ENCODE data around the gene RIC1.
"Not testable (repeated sequence)": the region's sequence is repeated elsewhere in the genome, so short reads cannot be mapped to it uniquely, and the experiment has no call there.

The RIC1 gene

GRCh38 chr9:5639816-5640215, 10.9 kb downstream of the RIC1 start:
- H3K9me3 ChIP-seq (ENCODE audit: control insufficient read depth in 2 of 2, low read length in 2 of 2) = peaks cover 4 to 5% of the 10 kb centered on the region in 2 donors
- H3K9ac ChIP-seq (ENCODE audit: low read length in 2 of 2) = no peak overlapping the region
- H3K36me3 ChIP-seq (ENCODE audit: control insufficient read depth in 2 of 2, insufficient read depth in 2 of 2, low read length in 2 of 2) = no peaks in the 10 kb centered on the region

GRCh38 chr9:5642170-5642569, 13.3 kb downstream of the RIC1 start:
- no peak overlapping the region for H3K27ac ChIP-seq (ENCODE audit: low read length)
- no peak overlapping the region for H3K9ac ChIP-seq (ENCODE audit: low read length in 2 of 2)
- no peaks in the 10 kb centered on the region for H3K36me3 ChIP-seq (ENCODE audit: control insufficient read depth in 2 of 2, insufficient read depth in 2 of 2, low read length in 2 of 2)
- H3K9me3 ChIP-seq (ENCODE audit: control insufficient read depth in 2 of 2, low read length in 2 of 2) = no peaks in the 10 kb centered on the region
- no peak overlapping the region for H3K4me3 ChIP-seq (ENCODE audit: low read length in 2 of 2)
- H3K4me1 ChIP-seq (ENCODE audit: control insufficient read depth, insufficient read depth, low read length) = no peaks in the 10 kb centered on the region
- H3K27me3 ChIP-seq (ENCODE audit: control insufficient read depth in 1 of 2, insufficient read depth in 2 of 2, low read length in 2 of 2) = no peaks in the 10 kb centered on the region

More at GRCh38 chr9:5639816-5640215, 10.9 kb downstream of the RIC1 start:
- Histone ChIP-seq H3K4me3 (ENCODE audit: low read length in 2 of 2) (no peak overlapping the region), H3K27ac (ENCODE audit: low read length) (no peak overlapping the region), H3K4me1 (ENCODE audit: control insufficient read depth, insufficient read depth, low read length) (no peaks in the 10 kb centered on the region), H3K27me3 (ENCODE audit: control insufficient read depth in 1 of 2, insufficient read depth in 2 of 2, low read length in 2 of 2) (no peaks in the 10 kb centered on the region)

GRCh38 chr9:5643005-5643624, 14.2 kb downstream of the RIC1 start:
- Histone ChIP-seq H3K9me3 (ENCODE audit: control insufficient read depth in 2 of 2, low read length in 2 of 2) (no peaks in the 10 kb centered on the region), H3K27ac (ENCODE audit: low read length) (no peak overlapping the region), H3K36me3 (ENCODE audit: control insufficient read depth in 2 of 2, insufficient read depth in 2 of 2, low read length in 2 of 2) (no peaks in the 10 kb centered on the region), H3K9ac (ENCODE audit: low read length in 2 of 2) (no peak overlapping the region), H3K27me3 (ENCODE audit: control insufficient read depth in 1 of 2, insufficient read depth in 2 of 2, low read length in 2 of 2) (no peaks in the 10 kb centered on the region), H3K4me1 (ENCODE audit: control insufficient read depth, insufficient read depth, low read length) (no peaks in the 10 kb centered on the region), H3K4me3 (ENCODE audit: low read length in 2 of 2) (no peak overlapping the region)

- Histone ChIP-seq H3K27ac (ENCODE audit: low read length) (no peak overlapping the region), H3K4me1 (ENCODE audit: control insufficient read depth, insufficient read depth, low read length) (no peaks in the 10 kb centered on the region), H3K27me3 (ENCODE audit: control insufficient read depth in 1 of 2, insufficient read depth in 2 of 2, low read length in 2 of 2) (no peaks in the 10 kb centered on the region), H3K4me3 (ENCODE audit: low read length in 2 of 2) (no peak overlapping the region), H3K36me3 (ENCODE audit: control insufficient read depth in 2 of 2, insufficient read depth in 2 of 2, low read length in 2 of 2) (peaks cover 0 to 2% of the 10 kb centered on the region in 2 donors), H3K9ac (ENCODE audit: low read length in 2 of 2) (no peak overlapping the region), H3K9me3 (ENCODE audit: control insufficient read depth in 2 of 2, low read length in 2 of 2) (no peaks in the 10 kb centered on the region)
These were observed 15.6 kb downstream of the RIC1 start for GRCh38 chr9:5644501-5644900.

- Histone ChIP-seq H3K27ac (ENCODE audit: low read length) (no peak overlapping the region), H3K36me3 (ENCODE audit: control insufficient read depth in 2 of 2, insufficient read depth in 2 of 2, low read length in 2 of 2) (peaks cover 0 to 2% of the 10 kb centered on the region in 2 donors), H3K9ac (ENCODE audit: low read length in 2 of 2) (no peak overlapping the region), H3K9me3 (ENCODE audit: control insufficient read depth in 2 of 2, low read length in 2 of 2) (no peaks in the 10 kb centered on the region), H3K4me3 (ENCODE audit: low read length in 2 of 2) (no peak overlapping the region), H3K27me3 (ENCODE audit: control insufficient read depth in 1 of 2, insufficient read depth in 2 of 2, low read length in 2 of 2) (no peaks in the 10 kb centered on the region), H3K4me1 (ENCODE audit: control insufficient read depth, insufficient read depth, low read length) (no peaks in the 10 kb centered on the region)
These were observed 17.2 kb downstream of the RIC1 start for GRCh38 chr9:5646116-5646515.

DNA sequence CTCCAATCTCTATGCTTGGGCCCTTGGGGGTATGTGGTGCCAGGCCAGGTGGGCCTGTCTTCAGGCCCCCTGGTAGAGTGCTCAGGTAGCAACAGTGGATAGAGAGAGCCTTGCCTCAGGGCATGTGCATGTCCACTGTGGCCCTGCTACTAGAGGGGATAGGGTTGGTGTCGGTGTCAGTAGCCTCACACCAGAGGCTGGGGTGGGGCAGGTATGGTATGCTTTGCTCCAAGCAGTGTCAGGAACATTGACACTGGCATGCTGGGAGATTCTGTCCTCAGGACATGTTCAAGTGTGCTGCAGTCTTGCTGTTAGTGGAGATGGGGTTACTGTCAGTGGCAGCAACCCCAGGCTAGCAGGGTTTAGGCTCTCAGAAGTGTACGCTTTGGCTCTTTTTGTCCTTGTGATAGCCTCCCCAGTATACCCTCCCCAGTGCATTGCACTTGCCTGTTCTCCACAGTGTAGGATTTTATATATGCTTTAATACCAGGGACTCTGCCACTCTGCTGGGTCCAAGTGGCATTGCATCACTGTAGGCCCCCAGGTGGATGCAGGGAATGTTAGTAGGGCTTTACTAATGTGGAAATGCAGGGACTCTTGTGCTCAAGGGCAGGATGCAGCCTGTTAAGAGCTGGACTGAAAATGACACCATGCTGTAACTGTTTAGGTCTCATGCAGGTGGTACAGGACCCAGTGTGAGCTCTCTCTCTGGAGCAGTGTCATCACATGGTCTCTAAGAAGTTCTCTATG, 21.6 kb downstream of the RIC1 start:
- H3K4me3 ChIP-seq (ENCODE audit: low read length in 2 of 2) = no peak overlapping the region

GRCh38 chr9:5651246-5651645, 22.3 kb downstream of the RIC1 start:
- H3K27ac ChIP-seq (ENCODE audit: low read length) = no peak overlapping the region
- H3K36me3 ChIP-seq (ENCODE audit: control insufficient read depth in 2 of 2, insufficient read depth in 2 of 2, low read length in 2 of 2) = peaks cover 0 to 2% of the 10 kb centered on the region in 2 donors
- H3K9ac ChIP-seq (ENCODE audit: low read length in 2 of 2) = no peak overlapping the region
- no peaks in the 10 kb centered on the region for H3K4me1 ChIP-seq (ENCODE audit: control insufficient read depth, insufficient read depth, low read length)
- H3K4me3 ChIP-seq (ENCODE audit: low read length in 2 of 2) = no peak overlapping the region
- no peaks in the 10 kb centered on the region for H3K27me3 ChIP-seq (ENCODE audit: control insufficient read depth in 1 of 2, insufficient read depth in 2 of 2, low read length in 2 of 2)
- no peaks in the 10 kb centered on the region for H3K9me3 ChIP-seq (ENCODE audit: control insufficient read depth in 2 of 2, low read length in 2 of 2)

More for the DNA sequence above, 21.6 kb downstream of the RIC1 start:
- Histone ChIP-seq H3K9me3 (ENCODE audit: control insufficient read depth in 2 of 2, low read length in 2 of 2) (no peaks in the 10 kb centered on the region), H3K27me3 (ENCODE audit: control insufficient read depth in 1 of 2, insufficient read depth in 2 of 2, low read length in 2 of 2) (no peaks in the 10 kb centered on the region), H3K27ac (ENCODE audit: low read length) (no peak overlapping the region), H3K4me1 (ENCODE audit: control insufficient read depth, insufficient read depth, low read length) (no peaks in the 10 kb centered on the region), H3K36me3 (ENCODE audit: control insufficient read depth in 2 of 2, insufficient read depth in 2 of 2, low read length in 2 of 2) (peaks cover 0 to 2% of the 10 kb centered on the region in 2 donors), H3K9ac (ENCODE audit: low read length in 2 of 2) (no peak overlapping the region)

- H3K27me3 ChIP-seq (ENCODE audit: control insufficient read depth in 1 of 2, insufficient read depth in 2 of 2, low read length in 2 of 2) = no peaks in the 10 kb centered on the region
- H3K9me3 ChIP-seq (ENCODE audit: control insufficient read depth in 2 of 2, low read length in 2 of 2) = no peaks in the 10 kb centered on the region
- peaks cover 0 to 2% of the 10 kb centered on the region in 2 donors for H3K36me3 ChIP-seq (ENCODE audit: control insufficient read depth in 2 of 2, insufficient read depth in 2 of 2, low read length in 2 of 2)
These were observed 23.9 kb downstream of the RIC1 start for GRCh38 chr9:5652821-5653220.

GRCh38 chr9:5662804-5663203, 33.9 kb downstream of the RIC1 start:
- not testable (repeated sequence) for H3K9ac ChIP-seq (ENCODE audit: low read length in 2 of 2); H3K27me3 ChIP-seq (ENCODE audit: control insufficient read depth in 1 of 2, insufficient read depth in 2 of 2, low read length in 2 of 2); H3K4me1 ChIP-seq (ENCODE audit: control insufficient read depth, insufficient read depth, low read length); H3K27ac ChIP-seq (ENCODE audit: low read length); H3K9me3 ChIP-seq (ENCODE audit: control insufficient read depth in 2 of 2, low read length in 2 of 2); H3K4me3 ChIP-seq (ENCODE audit: low read length in 2 of 2)
- H3K36me3 ChIP-seq (ENCODE audit: control insufficient read depth in 2 of 2, insufficient read depth in 2 of 2, low read length in 2 of 2) = peaks cover 2 to 17% of the 10 kb centered on the region in 2 donors

More at GRCh38 chr9:5652821-5653220, 23.9 kb downstream of the RIC1 start:
- Histone ChIP-seq H3K4me1 (ENCODE audit: control insufficient read depth, insufficient read depth, low read length) (no peaks in the 10 kb centered on the region), H3K9ac (ENCODE audit: low read length in 2 of 2) (no peak overlapping the region), H3K4me3 (ENCODE audit: low read length in 2 of 2) (no peak overlapping the region), H3K27ac (ENCODE audit: low read length) (no peak overlapping the region)

- H3K36me3 ChIP-seq (ENCODE audit: control insufficient read depth in 2 of 2, insufficient read depth in 2 of 2, low read length in 2 of 2) = peaks cover 0 to 8% of the 10 kb centered on the region in 2 donors
- H3K9me3 ChIP-seq (ENCODE audit: control insufficient read depth in 2 of 2, low read length in 2 of 2) = peaks cover 0 to 4% of the 10 kb centered on the region in 2 donors
These were observed 36.2 kb downstream of the RIC1 start for GRCh38 chr9:5665059-5665458.

DNA sequence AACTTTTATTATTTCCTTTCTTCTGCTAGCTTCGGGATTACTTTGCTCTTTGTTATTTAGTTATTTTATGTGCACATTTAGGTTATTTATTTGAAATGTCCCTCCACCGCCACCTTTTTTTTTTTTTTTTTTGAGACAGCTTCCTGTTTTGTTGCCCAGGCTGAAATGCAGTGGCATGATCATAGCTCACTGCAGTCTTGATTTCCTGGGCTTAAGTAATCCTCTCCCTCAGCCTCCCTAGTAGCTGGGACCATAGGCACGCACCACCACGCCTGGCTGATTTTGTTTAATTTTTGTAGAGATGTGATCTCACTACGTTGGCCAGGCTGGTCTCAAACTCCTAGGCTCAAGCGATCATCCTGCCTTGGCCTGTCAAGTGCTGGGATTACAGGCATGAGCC, 38.5 kb downstream of the RIC1 start:
- no peak overlapping the region for H3K4me3 ChIP-seq (ENCODE audit: low read length in 2 of 2)
- no peak overlapping the region for H3K27ac ChIP-seq (ENCODE audit: low read length)
- peaks cover 0 to 4% of the 10 kb centered on the region in 2 donors for H3K9me3 ChIP-seq (ENCODE audit: control insufficient read depth in 2 of 2, low read length in 2 of 2)
- H3K36me3 ChIP-seq (ENCODE audit: control insufficient read depth in 2 of 2, insufficient read depth in 2 of 2, low read length in 2 of 2) = peaks cover 0 to 3% of the 10 kb centered on the region in 2 donors
- no peak overlapping the region for H3K9ac ChIP-seq (ENCODE audit: low read length in 2 of 2)
- H3K27me3 ChIP-seq (ENCODE audit: control insufficient read depth in 1 of 2, insufficient read depth in 2 of 2, low read length in 2 of 2) = no peaks in the 10 kb centered on the region
- no peaks in the 10 kb centered on the region for H3K4me1 ChIP-seq (ENCODE audit: control insufficient read depth, insufficient read depth, low read length)

More at GRCh38 chr9:5665059-5665458, 36.2 kb downstream of the RIC1 start:
- no peaks in the 10 kb centered on the region for H3K4me1 ChIP-seq (ENCODE audit: control insufficient read depth, insufficient read depth, low read length)
- H3K9ac ChIP-seq (ENCODE audit: low read length in 2 of 2) = no peak overlapping the region
- H3K27ac ChIP-seq (ENCODE audit: low read length) = no peak overlapping the region
- H3K27me3 ChIP-seq (ENCODE audit: control insufficient read depth in 1 of 2, insufficient read depth in 2 of 2, low read length in 2 of 2) = no peaks in the 10 kb centered on the region
- no peak overlapping the region for H3K4me3 ChIP-seq (ENCODE audit: low read length in 2 of 2)

Measured in stomach smooth muscle (tissue), 2 donors.